Lung microvascular endothelial cell (primary cell): ENCODE results near the gene MRPL38. TPM values are rescaled to one million over a fixed set of nuclear protein-coding genes. Genes with fewer than 3 reads are reported as not detected.

Experiments
- DNase-seq, 2 donors: peaks; one replicate each; pipeline versions ENCODE4 v3.0.0 to v3.0.0-alpha.2; 2010; ENCODE audit warnings: low read depth in 2 of 2
- total RNA-seq: library from RNA; depleted of rRNA; stranded (reverse); fragments of >200 nt; gene quantifications from 2 replicates; pipeline ENCODE4 v1.2.1, GENCODE V29; 2014

MRPL38 gene
- total RNA-seq, 1 donor from 2014 or later = 28.2 TPM

DNA sequence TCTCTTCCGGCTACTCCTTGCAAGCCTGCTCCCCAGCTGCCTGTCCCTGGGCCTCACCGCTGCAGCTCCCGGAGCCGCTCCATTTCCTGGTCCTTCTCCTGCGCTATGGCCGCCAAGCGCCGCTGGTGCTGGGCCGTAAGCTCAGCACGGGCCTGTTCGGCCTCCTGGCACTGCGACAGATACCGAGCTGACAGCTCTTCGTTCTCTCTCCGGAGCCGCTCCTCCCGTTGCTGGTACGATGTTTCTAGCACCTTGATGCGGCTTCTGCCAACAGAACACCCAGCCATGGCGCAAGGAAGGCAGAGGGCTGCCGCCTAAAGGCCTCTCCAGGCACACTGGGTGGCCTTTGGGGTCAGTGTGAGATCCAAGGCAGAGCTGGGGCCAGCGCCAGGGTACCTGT is 14.9 kb upstream of the MRPL38 start:
- no peak for DNase-seq

DNA sequence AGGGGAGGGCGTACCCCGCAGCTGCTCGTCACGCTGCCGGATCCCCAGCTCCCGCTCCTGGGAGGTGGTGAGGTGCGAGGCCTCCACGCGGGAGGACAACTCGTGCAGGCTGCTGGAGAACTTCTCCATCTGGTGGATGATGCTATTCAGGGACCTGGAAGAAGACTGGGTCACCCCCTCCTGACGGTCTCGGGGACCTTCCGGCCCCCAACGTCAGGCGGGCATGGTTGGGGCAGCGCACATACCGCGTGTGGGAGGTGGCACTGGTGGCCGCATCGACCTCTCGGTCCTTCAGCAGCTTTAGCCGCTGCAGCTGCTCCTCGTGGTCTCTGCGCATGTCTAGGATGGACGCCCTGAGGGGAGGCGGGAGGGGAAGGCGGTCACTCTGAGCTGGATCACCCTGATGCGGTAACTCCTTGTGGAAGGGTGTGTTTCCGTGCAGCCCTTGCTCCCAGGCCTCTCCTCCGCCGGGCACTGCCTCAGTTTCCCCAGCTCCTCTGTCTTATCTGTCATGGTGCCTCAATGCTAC is 13.3 kb upstream of the MRPL38 start:
- DNase-seq = no peak

DNA sequence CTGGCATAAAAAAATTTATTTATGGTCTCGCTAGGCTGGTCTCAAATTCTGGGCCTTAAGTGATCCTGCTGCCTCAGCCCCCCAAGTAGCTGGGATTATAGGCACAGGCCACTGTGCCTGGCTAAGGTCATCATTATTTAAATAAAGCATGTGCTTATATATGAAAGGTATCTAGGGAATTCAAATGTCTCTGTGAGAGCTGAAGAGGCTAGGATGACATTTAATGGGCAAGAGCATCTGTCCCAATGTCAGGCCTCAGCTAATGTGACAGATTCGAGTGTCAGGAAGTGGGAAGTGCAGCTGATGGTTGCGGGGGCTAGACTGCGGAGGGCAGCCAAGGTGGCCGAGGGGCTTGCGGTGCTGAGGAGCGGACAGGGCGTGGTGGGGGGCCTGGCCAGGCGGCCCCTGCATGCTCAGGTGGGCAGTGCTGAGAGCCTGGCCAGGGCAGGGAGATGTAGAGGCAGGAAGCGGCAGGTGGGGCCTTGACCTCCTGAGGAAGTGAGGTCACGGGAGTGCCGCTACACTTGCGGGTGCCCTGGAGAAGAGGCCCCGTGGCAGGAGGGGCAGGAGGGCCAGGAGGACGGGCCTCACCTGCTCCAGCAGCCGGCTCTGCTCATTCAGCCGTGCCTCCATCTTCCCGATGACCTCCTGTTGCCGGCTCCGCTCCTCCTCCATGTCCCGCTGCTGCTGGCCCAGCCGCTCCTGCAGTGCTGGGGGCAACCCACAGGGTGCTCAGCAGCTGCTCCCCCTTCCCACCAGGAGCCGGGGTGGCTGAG is 12.6 kb upstream of the MRPL38 start:
- no peak for DNase-seq

DNA sequence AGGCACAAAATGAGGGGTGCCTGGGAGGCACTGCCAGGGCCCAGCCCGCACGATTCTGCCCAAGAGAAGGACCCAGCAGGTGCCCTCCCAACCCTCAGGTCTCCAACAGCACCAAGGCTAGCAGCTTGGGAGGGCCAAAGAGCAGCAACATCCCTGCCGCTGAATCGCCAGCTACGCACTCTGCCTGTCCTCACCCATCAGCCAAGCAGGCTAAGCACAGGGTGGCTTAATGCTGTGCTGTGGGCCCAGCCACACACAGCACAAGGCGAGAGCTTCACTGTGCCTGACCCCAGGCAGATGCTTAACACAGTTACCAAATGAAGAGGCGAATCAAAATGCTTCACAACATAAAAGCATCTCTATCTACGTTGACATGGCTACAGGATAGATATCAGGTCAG is 10.6 kb upstream of the MRPL38 start:
- no peak for DNase-seq

DNA sequence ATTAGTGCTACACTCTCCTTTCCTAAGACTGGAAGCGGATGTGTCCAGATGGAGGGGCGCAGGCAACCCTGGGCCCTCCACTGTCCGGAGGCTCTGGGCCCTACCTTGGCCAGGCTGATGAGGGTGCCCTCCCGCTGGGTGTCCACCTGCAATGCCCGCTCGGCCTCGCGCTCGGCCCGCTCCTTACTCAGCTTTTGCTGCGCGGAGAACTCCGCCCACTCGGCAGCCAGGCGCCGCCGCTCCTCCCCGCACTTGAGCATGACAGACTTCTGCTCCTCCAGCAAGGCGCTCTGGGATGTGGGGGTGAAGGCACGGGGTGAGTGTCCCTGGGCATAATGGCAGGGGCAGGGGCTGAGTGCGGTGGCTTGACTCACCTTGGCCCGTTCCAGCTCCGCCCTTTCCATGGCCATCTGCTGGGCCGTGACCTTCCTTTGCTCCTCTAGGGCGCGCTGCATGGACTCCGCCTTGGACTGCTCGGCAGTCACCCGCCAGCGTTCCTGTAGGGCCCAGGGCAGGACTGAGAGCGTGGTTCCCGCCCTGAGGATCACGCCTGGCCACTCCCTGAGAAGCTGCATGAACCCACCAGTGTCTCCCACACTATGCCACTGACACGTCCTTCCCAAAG is 10.1 kb upstream of the MRPL38 start:
- no peak for DNase-seq

GRCh38 chr17:75913537-75914210 is 9.0 kb upstream of the MRPL38 start:
- DNase-seq = no peak

DNA sequence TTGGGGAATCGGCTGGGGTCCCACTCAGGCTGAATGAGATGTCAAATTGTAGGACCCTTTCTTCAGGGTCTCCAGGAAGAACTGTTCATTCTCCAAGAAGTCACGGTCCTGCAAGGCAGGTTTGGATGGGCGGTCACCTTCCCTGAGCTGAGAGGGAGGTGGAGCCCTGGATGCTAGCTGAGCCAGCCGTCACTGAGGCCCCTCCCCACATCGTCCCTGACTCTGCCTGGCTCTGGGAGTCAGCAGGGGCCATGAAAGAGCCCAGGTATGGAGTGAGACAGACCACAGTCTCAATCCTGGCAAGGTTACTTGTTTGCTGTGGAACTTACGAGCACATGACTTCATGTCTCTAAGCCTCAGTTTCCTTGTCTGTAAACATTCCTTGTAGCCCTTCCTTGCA is 6.0 kb upstream of the MRPL38 start:
- DNase-seq = no peak

DNA sequence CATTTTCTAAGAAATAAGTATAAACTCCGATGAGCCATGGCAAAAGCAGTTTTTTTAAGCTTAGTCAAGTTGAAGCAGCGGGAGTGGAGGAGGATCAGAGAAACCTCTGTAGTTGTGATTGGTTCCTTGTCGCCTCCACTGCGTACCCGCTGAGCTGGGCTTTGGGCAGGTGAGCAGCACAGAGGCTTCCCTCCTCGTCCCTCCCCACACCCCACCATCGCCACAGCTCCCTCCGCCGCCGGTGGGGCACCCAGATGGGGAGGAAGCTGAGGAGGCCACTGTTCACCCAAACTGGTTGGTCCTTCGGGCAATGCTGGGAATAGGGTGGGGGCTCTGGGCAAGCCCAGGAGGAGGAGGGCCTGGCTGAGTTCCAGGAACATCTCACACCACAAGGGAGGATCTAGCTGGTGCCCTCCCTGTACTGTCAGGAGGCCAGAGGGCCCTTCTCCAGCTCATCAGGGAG is 5.2 kb upstream of the MRPL38 start:
- no peak for DNase-seq

DNA sequence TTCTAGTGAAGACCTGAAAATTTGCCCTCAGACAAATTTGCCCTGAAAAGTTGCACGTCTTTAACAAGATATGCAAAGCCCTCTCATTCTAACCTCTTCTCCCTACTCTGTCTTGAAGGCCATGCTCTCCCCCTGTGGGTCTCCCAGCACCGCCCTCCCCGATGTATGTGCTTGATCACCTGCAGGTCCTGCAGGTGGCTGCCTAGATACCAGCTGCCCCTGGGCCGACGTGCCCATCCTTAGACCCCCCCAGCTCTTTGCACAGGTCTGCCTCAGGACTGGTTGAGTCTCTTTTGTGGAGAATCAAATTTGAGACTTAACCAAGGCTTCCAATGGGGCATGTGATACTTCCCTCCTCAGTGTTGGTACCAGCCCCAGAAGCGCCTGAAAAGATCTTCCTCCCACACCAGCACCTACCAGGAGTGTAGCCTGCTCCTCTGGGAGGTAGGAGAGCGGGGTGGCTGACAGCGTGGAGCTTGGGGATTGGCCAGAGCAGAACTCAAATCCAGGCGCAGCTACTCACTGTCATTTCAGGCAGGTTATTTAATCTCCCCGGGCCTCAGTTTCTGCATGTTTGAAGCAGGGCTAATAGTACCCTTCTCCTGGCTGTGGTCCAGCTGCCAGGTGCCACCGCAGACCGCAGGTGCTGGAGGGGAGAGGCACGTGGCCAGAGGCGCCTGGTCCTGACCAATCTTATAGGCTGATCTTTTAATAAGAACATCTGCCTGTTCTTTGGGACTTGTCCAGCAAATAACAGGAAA is 4.5 kb upstream of the MRPL38 start:
- no peak for DNase-seq

GRCh38 chr17:75908201-75908600 is 3.5 kb upstream of the MRPL38 start:
- no peak for DNase-seq

GRCh38 chr17:75906143-75906884 is 1.6 kb upstream of the MRPL38 start:
- DNase-seq = no peak

DNA sequence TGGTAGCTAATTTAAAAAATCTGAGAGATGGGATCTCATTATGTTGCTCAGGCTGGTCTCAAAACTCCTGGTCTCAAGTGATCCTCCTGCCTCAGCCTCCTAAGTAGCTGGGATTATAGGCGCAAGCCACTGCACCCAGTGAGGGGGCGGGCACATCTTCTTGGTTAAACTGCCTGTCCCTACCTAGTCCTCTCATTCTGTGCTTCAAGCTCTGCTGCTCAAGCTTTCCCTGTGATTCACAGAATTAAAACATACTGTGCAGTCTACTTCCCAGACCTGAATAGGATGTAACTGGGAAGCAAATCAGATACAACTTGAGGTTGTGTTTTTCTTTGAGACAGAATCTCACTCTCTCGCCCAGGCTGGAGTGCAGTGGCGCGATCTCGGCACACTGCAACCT is 2.3 kb downstream of the MRPL38 start:
- no peak for DNase-seq

DNA sequence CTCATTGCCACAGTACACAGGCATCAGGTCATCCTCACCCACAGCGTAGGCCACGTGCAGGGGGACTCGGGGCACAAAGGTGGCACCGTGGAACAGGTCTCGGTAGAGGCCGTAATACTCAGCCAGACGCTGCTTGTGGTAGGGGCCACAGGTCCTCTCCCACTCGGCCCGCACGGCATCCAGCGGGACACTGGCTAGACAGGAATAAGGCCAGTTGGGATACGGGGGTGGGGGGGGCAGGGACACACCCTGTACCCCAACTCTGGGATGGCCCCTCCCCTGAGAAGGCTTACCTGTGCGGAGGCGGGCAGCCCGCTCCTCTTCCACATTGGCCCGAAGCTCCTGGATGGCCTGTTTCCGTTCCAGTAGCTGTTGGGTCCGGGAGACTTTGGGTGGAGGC is 3.0 kb downstream of the MRPL38 start:
- no peak for DNase-seq

DNA sequence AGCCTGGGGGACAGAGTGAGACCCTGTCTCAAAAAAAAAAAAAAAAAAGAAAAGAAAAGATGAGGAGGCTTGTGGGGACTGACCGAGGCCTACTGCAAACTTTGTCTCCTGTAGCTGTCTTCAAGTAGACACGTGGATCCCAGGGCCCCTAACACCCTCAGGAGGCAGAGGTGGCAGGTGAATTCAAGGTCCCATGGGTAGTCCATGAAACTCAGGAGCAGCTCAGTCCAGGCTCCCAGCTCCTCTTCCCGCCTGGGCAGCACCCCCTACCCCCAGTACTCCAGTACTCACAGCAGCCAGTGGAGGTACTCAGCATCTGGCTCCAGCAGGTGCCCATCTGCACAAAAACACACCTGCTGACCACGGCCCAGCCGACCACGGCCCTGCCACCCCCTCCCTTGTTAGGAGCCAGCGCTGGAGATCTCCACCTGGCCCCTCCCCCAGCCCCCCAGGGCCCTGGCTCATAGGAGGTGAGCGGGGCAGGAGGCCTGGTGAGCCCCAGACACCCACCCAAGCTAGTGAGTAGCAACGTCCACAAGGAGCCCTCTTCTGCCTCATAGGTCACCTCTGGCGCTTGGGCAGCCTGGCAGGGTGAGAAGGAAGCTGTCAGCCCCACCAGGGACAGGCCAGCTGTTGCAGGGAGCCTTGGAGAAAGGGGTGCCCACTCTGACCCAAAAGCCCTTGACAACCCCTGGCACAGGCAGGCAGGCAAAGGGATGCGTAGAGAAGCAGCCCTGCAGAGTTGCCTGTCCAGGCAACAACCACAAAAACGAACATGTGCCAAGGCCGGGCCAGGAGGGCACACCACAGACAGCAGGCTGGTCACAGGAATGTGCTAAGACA is 3.8 kb downstream of the MRPL38 start:
- DNase-seq = no peak

DNA sequence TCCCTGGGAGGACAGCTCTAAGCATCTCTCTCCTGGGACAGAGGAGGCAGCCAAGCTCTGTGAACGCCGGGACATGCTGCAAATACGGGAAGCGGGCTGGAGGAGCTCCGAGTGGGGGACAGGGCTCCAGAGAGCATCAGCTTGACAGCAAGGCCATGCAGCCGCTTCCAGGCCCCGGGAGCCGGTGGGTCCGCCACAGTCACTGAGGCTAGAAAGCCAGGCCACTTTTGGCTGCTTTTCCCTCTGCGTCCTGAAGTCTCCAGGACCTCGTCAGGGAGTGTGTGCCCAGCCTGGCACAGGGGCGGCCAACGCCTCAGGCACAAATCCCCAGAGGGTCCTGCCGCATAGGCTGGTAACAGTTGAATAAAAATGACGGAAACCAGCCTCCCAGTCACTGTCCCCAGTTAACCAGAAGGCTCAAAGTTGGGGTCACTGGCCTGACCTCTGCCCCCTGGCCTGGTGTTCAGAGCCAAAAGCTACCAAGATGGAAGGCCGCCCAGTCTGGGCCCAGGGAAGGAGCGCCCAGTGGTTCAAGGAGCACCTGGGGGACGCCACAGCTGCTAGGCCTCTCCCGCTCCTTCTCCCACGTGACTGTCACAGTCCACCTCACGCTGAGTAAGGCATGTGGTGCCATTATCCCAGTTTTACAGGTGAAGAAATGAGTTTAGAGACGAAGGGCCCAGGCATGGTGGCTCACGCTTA is 4.8 kb downstream of the MRPL38 start:
- no peak for DNase-seq

DNA sequence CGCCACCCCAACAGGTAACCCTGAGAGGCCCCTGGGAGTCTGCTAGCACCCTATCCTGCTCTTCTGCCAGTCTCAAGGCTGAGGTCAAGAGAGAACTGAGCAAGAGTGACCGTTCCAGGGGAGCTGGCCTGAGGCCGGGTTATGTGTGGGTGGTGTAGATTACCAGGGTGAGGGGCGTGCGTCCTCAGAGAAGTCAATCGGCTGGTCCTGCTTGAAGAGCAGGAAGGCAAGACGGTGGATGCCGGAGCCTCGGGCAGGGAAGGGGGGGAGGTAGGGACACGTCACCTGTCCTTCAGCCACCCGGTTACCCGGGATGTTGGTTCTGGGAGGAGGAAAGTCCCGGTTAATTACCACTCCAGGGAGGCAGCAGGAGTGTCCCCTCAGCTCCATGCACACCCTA is 5.3 kb downstream of the MRPL38 start:
- DNase-seq = no peak

DNA sequence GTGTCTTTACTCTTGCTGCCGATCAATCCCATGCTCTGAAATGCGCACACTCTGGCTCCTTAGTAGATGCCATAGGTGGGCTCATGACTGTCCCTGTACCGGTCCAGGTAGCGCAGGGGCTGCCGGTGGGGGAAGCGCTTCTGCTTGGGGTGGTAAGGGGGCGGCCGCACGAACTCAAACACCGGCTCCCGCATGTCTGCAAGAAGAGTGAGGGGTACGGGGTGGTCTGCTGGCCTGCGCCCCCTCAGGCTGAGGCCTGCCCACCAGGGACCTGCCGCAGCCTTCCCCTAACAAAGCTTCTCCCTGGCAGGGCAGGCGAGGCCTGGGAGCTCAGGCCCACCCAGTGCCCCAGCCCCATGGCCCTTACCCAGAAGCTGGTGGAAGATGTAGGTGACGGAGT is 5.9 kb downstream of the MRPL38 start:
- no peak for DNase-seq

DNA sequence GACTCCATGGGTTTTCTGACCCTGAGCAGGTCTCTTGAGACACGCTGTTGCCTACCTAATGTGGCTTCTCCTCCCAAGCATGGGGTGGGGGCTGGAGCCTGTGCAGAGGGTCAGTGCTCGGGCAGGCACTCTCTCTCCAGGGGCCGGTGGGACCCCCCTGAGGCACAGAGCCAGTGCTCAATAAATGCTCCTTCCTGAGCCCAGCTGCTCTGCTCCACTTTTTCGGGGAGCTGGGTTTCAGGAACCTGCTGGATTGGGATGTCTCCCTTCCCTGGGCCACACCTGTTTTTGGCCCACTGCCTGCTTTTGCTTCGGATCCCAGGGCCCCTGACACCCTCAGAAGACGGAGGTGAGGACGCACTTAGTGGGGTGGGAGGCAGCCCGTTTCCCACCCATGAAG is 6.6 kb downstream of the MRPL38 start:
- no peak for DNase-seq
